C4-2B (cell line): ENCODE results near the gene PDZRN4.
"Not testable (repeated sequence)": the region's sequence is repeated elsewhere in the genome, so short reads cannot be mapped to it uniquely, and the experiment has no call there.

Experiments used
- H3K27ac ChIP-seq: fragments of 450-650 bp; 2 replicates; pipeline ENCODE4 v1.5.1; 2017
- CTCF ChIP-seq: fragments of 450-650 bp; conservative IDR thresholded peaks from 2 replicates; pipeline ENCODE4 v1.5.1; 2017; ENCODE audit warnings: mild to moderate bottlenecking
- ZFX ChIP-seq: fragments of 450-650 bp; IDR thresholded peaks from 2 replicates; pipeline ENCODE4 v1.6.1; 2017

PDZRN4 gene

DNA sequence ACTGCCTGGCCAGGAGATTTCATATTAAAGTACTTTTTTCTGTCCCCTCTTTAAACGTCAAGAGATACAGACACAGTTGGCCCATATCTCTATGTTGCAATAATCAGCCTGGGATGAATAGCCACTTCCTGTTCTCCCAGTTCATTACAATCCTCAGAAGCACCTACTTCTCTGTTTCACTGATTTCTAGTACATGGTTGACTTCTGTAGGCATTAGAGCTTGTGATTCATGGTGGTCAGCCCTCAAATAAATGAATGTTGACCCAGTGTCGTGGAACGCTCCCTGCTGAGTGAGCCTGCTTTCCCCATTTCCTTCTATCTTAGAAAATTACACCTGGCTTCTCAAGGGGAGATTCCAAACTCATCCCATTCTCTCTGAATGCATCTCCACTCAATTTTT, 416.7 kb downstream of the PDZRN4 start:
- no peak for TF ChIP-seq ZFX
- TF ChIP-seq CTCF, result no peak
- no peak overlapping the region for H3K27ac ChIP-seq

- no peak for TF ChIP-seq CTCF
- TF ChIP-seq ZFX, result no peak
- H3K27ac ChIP-seq, result no peak overlapping the region
Measured at GRCh38 chr12:41605545-41606305, 417.6 kb downstream of the PDZRN4 start.

DNA sequence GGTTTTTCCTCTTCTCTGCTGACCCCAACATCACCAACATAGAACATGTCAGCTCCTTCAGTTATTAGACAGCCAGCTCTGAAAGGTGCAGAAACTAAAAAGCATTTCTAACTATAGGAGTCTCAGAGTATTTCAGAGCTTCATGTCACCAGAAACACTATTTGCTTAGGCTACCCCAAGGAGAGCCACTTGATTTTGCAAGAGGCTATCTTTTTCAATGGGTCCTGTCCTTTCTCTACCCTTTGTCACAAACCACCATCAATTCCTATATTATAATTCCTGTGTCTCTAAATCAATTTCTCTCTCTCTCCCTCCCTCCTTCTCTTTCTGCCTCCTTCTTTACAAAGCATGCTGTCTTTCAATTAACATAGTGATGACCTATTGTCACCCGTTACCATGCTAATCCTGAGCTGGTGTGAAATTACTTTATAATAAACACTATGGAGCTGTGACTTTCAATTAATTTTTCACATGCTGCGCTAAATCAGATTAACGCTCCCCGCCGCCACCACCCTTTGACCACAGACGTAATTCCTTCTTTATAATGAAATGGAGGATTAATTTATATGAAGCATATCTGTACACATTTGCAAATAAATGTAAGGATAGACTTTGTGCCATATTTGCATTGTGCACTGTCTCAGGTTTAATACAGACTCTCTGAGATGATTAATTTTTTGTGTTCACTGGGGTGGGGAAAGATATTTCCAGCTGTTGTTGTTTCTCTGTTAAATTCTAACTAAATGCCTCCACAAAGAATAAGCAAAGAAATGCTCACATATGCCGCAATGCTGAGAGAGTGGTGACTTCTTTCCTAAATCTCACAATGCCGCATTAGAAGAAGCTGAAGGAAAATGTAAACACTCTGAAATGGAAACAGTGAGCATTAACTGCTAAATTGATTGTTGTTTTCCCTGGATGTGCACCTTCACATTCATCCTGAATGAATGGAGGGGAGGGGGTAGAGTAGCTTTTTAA, 418.6 kb downstream of the PDZRN4 start:
- H3K27ac ChIP-seq, result no peak overlapping the region
- TF ChIP-seq CTCF, result no peak
- TF ChIP-seq ZFX, result no peak

GRCh38 chr12:41612892-41613557, 424.9 kb downstream of the PDZRN4 start:
- H3K27ac ChIP-seq, result no peak overlapping the region

GRCh38 chr12:41615174-41615573, 427.1 kb downstream of the PDZRN4 start:
- not testable (repeated sequence) for H3K27ac ChIP-seq

More at GRCh38 chr12:41612892-41613557, 424.9 kb downstream of the PDZRN4 start:
- TF ChIP-seq CTCF, result no peak
- TF ChIP-seq ZFX, result no peak

DNA sequence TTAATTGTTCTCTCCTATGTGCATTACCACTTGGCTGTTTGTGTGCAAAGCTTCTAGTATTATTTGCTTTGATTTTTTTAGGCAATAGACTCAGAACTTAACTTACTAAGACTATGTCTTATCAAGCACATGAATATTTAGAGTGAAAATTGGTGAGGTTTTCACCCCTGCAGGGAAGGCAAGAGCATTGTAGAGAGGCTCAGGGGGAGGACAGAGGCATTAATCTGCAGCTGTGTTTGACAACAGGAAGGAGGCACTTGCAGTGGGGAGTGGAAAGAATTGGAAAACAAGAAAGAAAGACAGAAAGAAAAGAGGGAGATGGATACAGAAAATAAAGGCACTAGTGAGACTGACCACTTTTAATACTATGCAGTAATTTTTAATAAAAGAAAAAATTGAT, 431.6 kb downstream of the PDZRN4 start:
- no peak for TF ChIP-seq CTCF
- TF ChIP-seq ZFX, result no peak
- H3K27ac ChIP-seq, result no peak overlapping the region

DNA sequence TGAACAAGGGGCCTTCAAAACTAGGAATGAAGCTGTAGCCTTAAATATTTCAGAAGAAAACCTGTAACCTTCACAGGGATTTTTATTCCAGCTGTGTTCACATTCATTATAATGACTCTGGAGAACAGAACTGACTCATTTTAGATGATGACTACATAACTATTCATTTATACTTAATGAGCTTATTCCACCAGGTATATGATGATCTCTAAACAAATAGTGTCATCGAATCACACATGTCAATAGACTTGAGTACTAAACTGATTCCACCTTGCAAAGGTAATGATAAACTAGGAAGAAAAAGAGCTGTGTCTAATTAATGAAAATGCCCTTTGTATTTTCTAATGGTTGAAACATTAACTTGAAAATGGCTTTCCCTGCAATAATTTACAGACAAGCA, 433.2 kb downstream of the PDZRN4 start:
- no peak overlapping the region for H3K27ac ChIP-seq
- TF ChIP-seq CTCF, result no peak
- no peak for TF ChIP-seq ZFX
